A549 (cell line): ENCODE data around the gene NDUFB5. TPM values are rescaled to one million over a fixed set of nuclear protein-coding genes. Genes with fewer than 3 reads are reported as not detected.

Source experiments
- ATAC-seq, 2 experiments: fragments of 200-7000 bp in 1 of 2; fragments of >200 bp in 1 of 2; cut with Nextera tagmentation in 1 of 2; cut with Tn5 transposase in 1 of 2; 3 replicates each; pipeline versions ENCODE4 v1.8.0 to v1.9.1; 2018 to 2020; ENCODE audit warnings: mild to moderate bottlenecking in 1 of 2, moderate library complexity in 1 of 2
- CTCF ChIA-PET: fragments of 300-600 bp; sonication (Branson Sonifier 250); formaldehyde crosslinking; extraction: SDS; loops from one replicate; lab custom pipeline; 2021; ENCODE audit warnings: antibody characterized with exemption, inconsistent platforms; lab: Yijun Ruan, JAX
- POLR2A ChIA-PET: fragments of 350-600 bp; formaldehyde crosslinking; extraction: SDS; loops from one replicate; lab custom pipeline; 2021; ENCODE audit warnings: antibody characterized with exemption, inconsistent platforms; lab: Yijun Ruan, JAX
- DNase-seq, 2 experiments: peaks; one replicate each; pipeline versions ENCODE4 v3.0.0 to v3.0.0-alpha.2; 2011 to 2016; ENCODE audit warnings: low read depth in 1 of 2, low spot score in 1 of 2
- FAIRE-seq: peaks from 2 replicates; lab custom pipeline; 2011; peaks lifted over from hg19 to GRCh38; lab: Jason Lieb, UNC
- H3K27ac ChIP-seq, 2 experiments: fragments of >200 bp; sonication (Bioruptor Twin); formaldehyde crosslinking; 3 replicates each; pipeline ENCODE4 v1.5.1; 2016 to 2017
- H3K4me1 ChIP-seq: fragments of >200 bp; sonication (Bioruptor Twin); formaldehyde crosslinking; 3 replicates; pipeline ENCODE4 v1.6.1; 2016
- H3K4me2 ChIP-seq: fragments of >200 bp; sonication (Bioruptor Twin); formaldehyde crosslinking; 3 replicates; pipeline ENCODE4 v1.6.1; 2016
- H3K4me3 ChIP-seq: fragments of >200 bp; sonication (Bioruptor Twin); formaldehyde crosslinking; 3 replicates; pipeline ENCODE4 v1.5.1; 2016
- H3K9me3 ChIP-seq: fragments of >200 bp; sonication (Bioruptor Twin); formaldehyde crosslinking; 3 replicates; pipeline ENCODE4 v1.6.1; 2016
- BHLHE40 ChIP-seq: IDR thresholded peaks from 2 replicates; pipeline ENCODE4 v1.6.1; 2012; ENCODE audit warnings: low read depth, low read length, inconsistent platforms
- EHF ChIP-seq: fragments of 250-450 bp; sonication (Bioruptor Pico); IDR thresholded peaks from 2 replicates; pipeline ENCODE4 v1.5.0; 2020; ENCODE audit warnings: mild to moderate bottlenecking
- FOSB ChIP-seq: fragments of 250-450 bp; sonication (Bioruptor Pico); IDR thresholded peaks from 2 replicates; pipeline ENCODE4 v1.5.0; 2020; ENCODE audit warnings: mild to moderate bottlenecking, moderate library complexity
- FOSL2 ChIP-seq, 2 experiments: fragments of 450-650 bp in 1 of 2; fragments of >200 bp in 1 of 2; sonication (Bioruptor Twin) in 1 of 2; formaldehyde crosslinking; IDR thresholded peaks; 2 replicates each; pipeline versions ENCODE4 v1.5.0 to v1.6.1; 2016 to 2020; ENCODE audit warnings: mild to moderate bottlenecking in 1 of 2, moderate library complexity in 1 of 2
- GATA3 ChIP-seq: IDR thresholded peaks from 2 replicates; pipeline ENCODE4 v1.6.1; 2012; ENCODE audit warnings: borderline replicate concordance
- HEYL ChIP-seq: fragments of 250-450 bp; sonication (Bioruptor Pico); IDR thresholded peaks from 2 replicates; pipeline ENCODE4 v1.8.0; 2021; ENCODE audit warnings: mild to moderate bottlenecking, moderate library complexity
- HOXB13 ChIP-seq: fragments of 250-450 bp; sonication (Bioruptor Pico); IDR thresholded peaks from 2 replicates; pipeline ENCODE4 v1.5.0; 2020; ENCODE audit warnings: low read depth, mild to moderate bottlenecking, moderate library complexity
- KDM1A ChIP-seq: fragments of 200-600 bp; sonication (generic); IDR thresholded peaks from 2 replicates; pipeline ENCODE4 v1.6.1; 2016; ENCODE audit warnings: low read depth, mild to moderate bottlenecking
- MAFK ChIP-seq: fragments of 450-650 bp; IDR thresholded peaks from 2 replicates; pipeline ENCODE4 v1.6.1; 2014; ENCODE audit not compliant: partially characterized antibody
- NPAS2 ChIP-seq: fragments of 250-450 bp; sonication (Bioruptor Pico); IDR thresholded peaks from 2 replicates; pipeline ENCODE4 v1.8.0; 2022; ENCODE audit warnings: mild to moderate bottlenecking, moderate library complexity, borderline replicate concordance
- PHF8 ChIP-seq: fragments of 200-600 bp; sonication (generic); IDR thresholded peaks from 2 replicates; pipeline ENCODE4 v1.6.1; 2016; ENCODE audit warnings: low read depth, mild to moderate bottlenecking, antibody characterized with exemption, moderate library complexity, borderline replicate concordance
- POLR2A ChIP-seq: IDR thresholded peaks from 2 replicates; pipeline ENCODE4 v1.6.1; 2012; ENCODE audit warnings: mild to moderate bottlenecking, low read length
- RARB ChIP-seq: fragments of 250-450 bp; sonication (Bioruptor Pico); IDR thresholded peaks from 2 replicates; pipeline ENCODE4 v1.8.0; 2021; ENCODE audit warnings: mild to moderate bottlenecking, moderate library complexity
- RCOR1 ChIP-seq: fragments of 150-350 bp; IDR thresholded peaks from 2 replicates; pipeline ENCODE4 v1.6.1; 2014; ENCODE audit warnings: antibody characterized with exemption, low read length, low read depth
- RNF2 ChIP-seq: fragments of 200-600 bp; sonication (generic); IDR thresholded peaks from 2 replicates; pipeline ENCODE4 v1.6.1; 2016; ENCODE audit warnings: low read depth, mild to moderate bottlenecking, antibody characterized with exemption, moderate library complexity, borderline replicate concordance
- SMC3 ChIP-seq: fragments of >200 bp; sonication (Bioruptor Twin); formaldehyde crosslinking; IDR thresholded peaks from 3 replicates; pipeline ENCODE4 v1.6.1; 2018; ENCODE audit warnings: inconsistent platforms
- TFCP2L1 ChIP-seq: fragments of 250-450 bp; sonication (Bioruptor Pico); IDR thresholded peaks from 2 replicates; pipeline ENCODE4 v1.5.0; 2021; ENCODE audit warnings: mild to moderate bottlenecking
- ZC3H11A ChIP-seq: fragments of 450-650 bp; IDR thresholded peaks from 2 replicates; pipeline ENCODE4 v1.6.1; 2014; ENCODE audit warnings: antibody characterized with exemption, mild to moderate bottlenecking
- ZNF302 ChIP-seq: fragments of 250-450 bp; sonication (Bioruptor Pico); IDR thresholded peaks from 2 replicates; pipeline ENCODE4 v1.9.0; 2021; ENCODE audit warnings: inconsistent platforms, mild to moderate bottlenecking, moderate library complexity
- WGBS: methylation state at CpG from one replicate; pipeline ENCODE4 v1.1.6; 2017; ENCODE audit errors: missing lambda C conversion rate; 5-methylcytosine and 5-hydroxymethylcytosine counted together
- polyA plus RNA-seq, 4 experiments: library from polyadenylated mRNA; depleted of rRNA in 3 of 4; stranded (reverse); fragments of >200 nt; fragmentation: RNase III in 1 of 4; extraction: RNeasy Plus Mini Kit Qiagen cat#74134 plus additional on column Dnase treatment in 1 of 4; gene quantifications; 2 replicates in 3 of 4; 3 replicates in 1 of 4; pipeline ENCODE4 v1.2.3, GENCODE V29; 2011 to 2017
- TF ChIP-seq, protein P1 (sequence below): IDR thresholded peaks from 2 replicates; pipeline ENCODE4 v1.6.1; 2012
- TF ChIP-seq, protein P2 (sequence below): fragments of >200 bp; sonication (Bioruptor Twin); formaldehyde crosslinking; IDR thresholded peaks from 3 replicates; pipeline ENCODE4 v1.6.1; 2016
- TF ChIP-seq, protein P3 (sequence below): IDR thresholded peaks from 2 replicates; pipeline ENCODE4 v1.6.1; 2012; ENCODE audit warnings: low read depth, borderline replicate concordance
- TF ChIP-seq, protein P4 (sequence below): fragments of 250-450 bp; sonication (Bioruptor Pico); IDR thresholded peaks from 2 replicates; pipeline ENCODE4 v1.5.0; 2021; ENCODE audit warnings: mild to moderate bottlenecking, moderate library complexity, borderline replicate concordance
- TF ChIP-seq, protein P5 (sequence below): fragments of 200-600 bp; sonication (generic); IDR thresholded peaks from 2 replicates; pipeline ENCODE4 v1.6.1; 2016; ENCODE audit warnings: antibody characterized with exemption, mild to moderate bottlenecking, moderate library complexity
- TF ChIP-seq, protein P6 (sequence below): fragments of 150-350 bp; IDR thresholded peaks from 2 replicates; pipeline ENCODE4 v1.6.1; 2014; ENCODE audit warnings: low read depth, mild to moderate bottlenecking, low read length

Gene NDUFB5
- polyA plus RNA-seq, 2 of the 4 experiments (the other 2 are of a cell fraction), result 65.5 to 66.1 TPM

DNA sequence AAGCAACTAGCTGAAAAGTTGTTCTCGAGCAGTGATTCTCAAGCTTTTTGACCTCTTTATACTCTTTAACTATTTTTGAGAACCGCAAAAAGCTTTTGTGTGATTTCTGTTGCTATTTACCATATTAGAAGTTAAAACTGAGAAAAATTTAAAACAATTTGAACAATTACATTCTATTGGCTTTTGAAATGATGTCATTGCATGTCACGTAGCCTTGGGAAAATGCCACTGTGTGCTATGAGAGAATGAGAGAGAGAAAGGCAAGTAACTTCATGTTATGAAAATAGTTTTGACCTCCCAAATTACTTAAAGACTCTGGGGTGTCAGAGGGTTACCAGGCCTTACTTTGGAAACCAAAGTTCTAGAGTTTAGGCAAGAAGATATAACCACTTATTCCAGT is 56.3 kb downstream of the NDUFB5 start:
- FAIRE-seq (no peak), ATAC-seq (no peak), DNase-seq (no peak)
- Histone ChIP-seq H3K4me2 (no peak overlapping the region), H3K4me1 (no peaks in the 10 kb centered on the region), H3K4me3 (no peak overlapping the region), H3K9me3 (no peaks in the 10 kb centered on the region), H3K27ac (no peak overlapping the region)
- 88% methylated on average over 3 of the region's 3 CpGs for WGBS
- ChIA-PET POLR2A (no interaction called here), CTCF (interaction anchor here (5.5 kb wide), 1 partner anchor 11 kb away, joined by 27 read pairs; no protein-coding TSS in a partner anchor)
- TF ChIP-seq, protein P1, sequence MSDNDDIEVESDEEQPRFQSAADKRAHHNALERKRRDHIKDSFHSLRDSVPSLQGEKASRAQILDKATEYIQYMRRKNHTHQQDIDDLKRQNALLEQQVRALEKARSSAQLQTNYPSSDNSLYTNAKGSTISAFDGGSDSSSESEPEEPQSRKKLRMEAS, result no peak
- TF ChIP-seq, protein P2, sequence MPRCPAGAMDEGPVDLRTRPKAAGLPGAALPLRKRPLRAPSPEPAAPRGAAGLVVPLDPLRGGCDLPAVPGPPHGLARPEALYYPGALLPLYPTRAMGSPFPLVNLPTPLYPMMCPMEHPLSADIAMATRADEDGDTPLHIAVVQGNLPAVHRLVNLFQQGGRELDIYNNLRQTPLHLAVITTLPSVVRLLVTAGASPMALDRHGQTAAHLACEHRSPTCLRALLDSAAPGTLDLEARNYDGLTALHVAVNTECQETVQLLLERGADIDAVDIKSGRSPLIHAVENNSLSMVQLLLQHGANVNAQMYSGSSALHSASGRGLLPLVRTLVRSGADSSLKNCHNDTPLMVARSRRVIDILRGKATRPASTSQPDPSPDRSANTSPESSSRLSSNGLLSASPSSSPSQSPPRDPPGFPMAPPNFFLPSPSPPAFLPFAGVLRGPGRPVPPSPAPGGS, result no peak
- no peak for TF ChIP-seq TFCP2L1 (CRISPR knock-in tag)
- no peak for TF ChIP-seq PHF8
- no peak for TF ChIP-seq RARB (CRISPR knock-in tag)
- no peak for TF ChIP-seq ZNF302 (CRISPR knock-in tag)
- no peak for TF ChIP-seq FOSB (CRISPR knock-in tag)
- TF ChIP-seq, protein P3, sequence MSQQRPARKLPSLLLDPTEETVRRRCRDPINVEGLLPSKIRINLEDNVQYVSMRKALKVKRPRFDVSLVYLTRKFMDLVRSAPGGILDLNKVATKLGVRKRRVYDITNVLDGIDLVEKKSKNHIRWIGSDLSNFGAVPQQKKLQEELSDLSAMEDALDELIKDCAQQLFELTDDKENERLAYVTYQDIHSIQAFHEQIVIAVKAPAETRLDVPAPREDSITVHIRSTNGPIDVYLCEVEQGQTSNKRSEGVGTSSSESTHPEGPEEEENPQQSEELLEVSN, result no peak
- no peak for TF ChIP-seq KDM1A
- TF ChIP-seq, protein P4, sequence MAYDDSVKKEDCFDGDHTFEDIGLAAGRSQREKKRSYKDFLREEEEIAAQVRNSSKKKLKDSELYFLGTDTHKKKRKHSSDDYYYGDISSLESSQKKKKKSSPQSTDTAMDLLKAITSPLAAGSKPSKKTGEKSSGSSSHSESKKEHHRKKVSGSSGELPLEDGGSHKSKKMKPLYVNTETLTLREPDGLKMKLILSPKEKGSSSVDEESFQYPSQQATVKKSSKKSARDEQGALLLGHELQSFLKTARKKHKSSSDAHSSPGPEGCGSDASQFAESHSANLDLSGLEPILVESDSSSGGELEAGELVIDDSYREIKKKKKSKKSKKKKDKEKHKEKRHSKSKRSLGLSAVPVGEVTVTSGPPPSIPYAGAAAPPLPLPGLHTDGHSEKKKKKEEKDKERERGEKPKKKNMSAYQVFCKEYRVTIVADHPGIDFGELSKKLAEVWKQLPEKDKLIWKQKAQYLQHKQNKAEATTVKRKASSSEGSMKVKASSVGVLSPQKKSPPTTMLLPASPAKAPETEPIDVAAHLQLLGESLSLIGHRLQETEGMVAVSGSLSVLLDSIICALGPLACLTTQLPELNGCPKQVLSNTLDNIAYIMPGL (CRISPR knock-in tag), result no peak
- no peak for TF ChIP-seq HOXB13 (CRISPR knock-in tag)

DNA sequence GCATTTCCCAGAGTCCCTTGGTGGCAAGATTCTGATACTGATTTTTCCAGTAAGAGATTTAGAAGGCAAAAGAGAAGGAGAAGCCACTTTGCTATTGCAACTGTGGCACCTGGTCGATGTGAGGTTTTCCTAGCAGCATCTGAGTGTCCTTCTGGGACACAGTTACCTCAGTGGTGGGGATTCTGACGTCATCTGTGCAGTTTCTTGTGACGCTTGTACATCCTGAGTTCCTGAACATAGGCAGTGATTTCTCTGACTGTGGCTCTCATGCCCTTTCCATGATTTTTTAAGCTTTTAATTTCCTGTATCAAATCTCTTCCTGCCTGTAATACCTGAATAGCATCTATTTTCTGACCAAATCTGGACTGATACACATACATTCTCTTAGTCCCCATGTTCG is 57.2 kb downstream of the NDUFB5 start:
- CTCF ChIA-PET, result interaction anchor here (5.5 kb wide), 1 partner anchor 12 kb away, joined by 27 read pairs; no protein-coding TSS in a partner anchor

More for the DNA sequence above, 57.2 kb downstream of the NDUFB5 start:
- DNase-seq (no peak), ATAC-seq (no peak), FAIRE-seq (no peak)
- TF ChIP-seq RNF2 (no peak), ZNF302 (CRISPR knock-in tag) (no peak), RARB (CRISPR knock-in tag) (no peak), BHLHE40 (no peak), MAFK (no peak), NPAS2 (CRISPR knock-in tag) (no peak), GATA3 (no peak), HEYL (CRISPR knock-in tag) (no peak), POLR2A (no peak), EHF (CRISPR knock-in tag) (no peak), FOSL2 (IDR thresholded peaks at IDR 0.05) (no peak), FOSL2 (CRISPR knock-in tag; IDR thresholded peaks at IDR 0.05) (no peak), ZC3H11A (no peak), RCOR1 (no peak), SMC3 (no peak)
- TF ChIP-seq, protein P5, sequence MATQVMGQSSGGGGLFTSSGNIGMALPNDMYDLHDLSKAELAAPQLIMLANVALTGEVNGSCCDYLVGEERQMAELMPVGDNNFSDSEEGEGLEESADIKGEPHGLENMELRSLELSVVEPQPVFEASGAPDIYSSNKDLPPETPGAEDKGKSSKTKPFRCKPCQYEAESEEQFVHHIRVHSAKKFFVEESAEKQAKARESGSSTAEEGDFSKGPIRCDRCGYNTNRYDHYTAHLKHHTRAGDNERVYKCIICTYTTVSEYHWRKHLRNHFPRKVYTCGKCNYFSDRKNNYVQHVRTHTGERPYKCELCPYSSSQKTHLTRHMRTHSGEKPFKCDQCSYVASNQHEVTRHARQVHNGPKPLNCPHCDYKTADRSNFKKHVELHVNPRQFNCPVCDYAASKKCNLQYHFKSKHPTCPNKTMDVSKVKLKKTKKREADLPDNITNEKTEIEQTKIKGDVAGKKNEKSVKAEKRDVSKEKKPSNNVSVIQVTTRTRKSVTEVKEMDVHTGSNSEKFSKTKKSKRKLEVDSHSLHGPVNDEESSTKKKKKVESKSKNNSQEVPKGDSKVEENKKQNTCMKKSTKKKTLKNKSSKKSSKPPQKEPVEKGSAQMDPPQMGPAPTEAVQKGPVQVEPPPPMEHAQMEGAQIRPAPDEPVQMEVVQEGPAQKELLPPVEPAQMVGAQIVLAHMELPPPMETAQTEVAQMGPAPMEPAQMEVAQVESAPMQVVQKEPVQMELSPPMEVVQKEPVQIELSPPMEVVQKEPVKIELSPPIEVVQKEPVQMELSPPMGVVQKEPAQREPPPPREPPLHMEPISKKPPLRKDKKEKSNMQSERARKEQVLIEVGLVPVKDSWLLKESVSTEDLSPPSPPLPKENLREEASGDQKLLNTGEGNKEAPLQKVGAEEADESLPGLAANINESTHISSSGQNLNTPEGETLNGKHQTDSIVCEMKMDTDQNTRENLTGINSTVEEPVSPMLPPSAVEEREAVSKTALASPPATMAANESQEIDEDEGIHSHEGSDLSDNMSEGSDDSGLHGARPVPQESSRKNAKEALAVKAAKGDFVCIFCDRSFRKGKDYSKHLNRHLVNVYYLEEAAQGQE, result no peak
- TF ChIP-seq, protein P6, sequence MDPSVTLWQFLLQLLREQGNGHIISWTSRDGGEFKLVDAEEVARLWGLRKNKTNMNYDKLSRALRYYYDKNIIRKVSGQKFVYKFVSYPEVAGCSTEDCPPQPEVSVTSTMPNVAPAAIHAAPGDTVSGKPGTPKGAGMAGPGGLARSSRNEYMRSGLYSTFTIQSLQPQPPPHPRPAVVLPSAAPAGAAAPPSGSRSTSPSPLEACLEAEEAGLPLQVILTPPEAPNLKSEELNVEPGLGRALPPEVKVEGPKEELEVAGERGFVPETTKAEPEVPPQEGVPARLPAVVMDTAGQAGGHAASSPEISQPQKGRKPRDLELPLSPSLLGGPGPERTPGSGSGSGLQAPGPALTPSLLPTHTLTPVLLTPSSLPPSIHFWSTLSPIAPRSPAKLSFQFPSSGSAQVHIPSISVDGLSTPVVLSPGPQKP, result no peak
- H3K9me3 ChIP-seq, result no peaks in the 10 kb centered on the region
- 76% methylated on average over 4 of the region's 4 CpGs for WGBS
- POLR2A ChIA-PET, result no interaction called here
- H3K4me1 ChIP-seq, result no peaks in the 10 kb centered on the region
- no peak overlapping the region for H3K4me3 ChIP-seq
- H3K27ac ChIP-seq, result no peak overlapping the region
- H3K4me2 ChIP-seq, result no peak overlapping the region
